Esophagus mucosa (tissue), 1 donor: Measurements from ENCODE around the gene SYNE2. TPM values are rescaled to one million over a fixed set of nuclear protein-coding genes. Genes with fewer than 3 reads are reported as not detected.

ENCODE experiments used
- ATAC-seq: fragments of 200-7000 bp; cut with Tn5 transposase; one replicate; pipeline ENCODE4 v1.9.1; 2020
- total RNA-seq: library from RNA; stranded (reverse); gene quantifications from one replicate; pipeline ENCODE4 v1.2.4, GENCODE V29; 2023
- donor health status: DM: yes; HTN: yes; CAD: no.

Gene SYNE2
- total RNA-seq, 1 donor from 2014 or later, result 99.8 TPM

- ATAC-seq, result peak; percentile 53
Observed at GRCh38 chr14:63875311-63875710, 22.5 kb downstream of the SYNE2 start.

- no peak for ATAC-seq
Observed at GRCh38 chr14:63877550-63877939, 24.7 kb downstream of the SYNE2 start.

- ATAC-seq, result no peak
Observed at GRCh38 chr14:63878052-63878451, 25.2 kb downstream of the SYNE2 start.

- no peak for ATAC-seq
Observed at GRCh38 chr14:63878792-63879191, 26.0 kb downstream of the SYNE2 start.

GRCh38 chr14:63881926-63882325 is 29.1 kb downstream of the SYNE2 start:
- no peak for ATAC-seq

GRCh38 chr14:63887899-63888298 is 35.1 kb downstream of the SYNE2 start:
- no peak for ATAC-seq

- peak; percentile 43 for ATAC-seq
Observed at GRCh38 chr14:63890553-63890952, 37.7 kb downstream of the SYNE2 start.

GRCh38 chr14:63891148-63891975 is 38.6 kb downstream of the SYNE2 start:
- peak; percentile 62 for ATAC-seq

GRCh38 chr14:63892265-63892664 is 39.5 kb downstream of the SYNE2 start:
- ATAC-seq, result no peak

GRCh38 chr14:63893701-63894458 is 41.1 kb downstream of the SYNE2 start:
- peak; percentile 42 for ATAC-seq

GRCh38 chr14:63895510-63895909 is 42.7 kb downstream of the SYNE2 start:
- ATAC-seq, result no peak

- peak; percentile 63 for ATAC-seq
Observed at GRCh38 chr14:63896278-63896720, 43.5 kb downstream of the SYNE2 start.

- ATAC-seq, result no peak
Observed at GRCh38 chr14:63897721-63898163, 44.9 kb downstream of the SYNE2 start.

- peak; percentile 27 for ATAC-seq
Observed at GRCh38 chr14:63899953-63900352, 47.1 kb downstream of the SYNE2 start.

- ATAC-seq, result no peak
Observed at GRCh38 chr14:63901434-63902085, 48.8 kb downstream of the SYNE2 start.

GRCh38 chr14:63902375-63902976 is 49.7 kb downstream of the SYNE2 start:
- ATAC-seq, result no peak

- ATAC-seq, result no peak
Observed at GRCh38 chr14:63904724-63905123, 51.9 kb downstream of the SYNE2 start.

- no peak for ATAC-seq
Observed at GRCh38 chr14:63905370-63905769, 52.6 kb downstream of the SYNE2 start.

- ATAC-seq, result no peak
Observed at GRCh38 chr14:63908667-63909264, 56.0 kb downstream of the SYNE2 start.

GRCh38 chr14:63909984-63910383 is 57.2 kb downstream of the SYNE2 start:
- ATAC-seq, result no peak

GRCh38 chr14:63910583-63911363 is 58.0 kb downstream of the SYNE2 start:
- no peak for ATAC-seq
